Stimulated activated CD8-positive, alpha-beta memory T cell treated with anti-CD3 and anti-CD28 coated beads, Interleukin-4, amount 100 ng/mL, for 24 hours (primary cell): Measurements from ENCODE around the gene TTC38.

Experiments
- DNase-seq: peaks from one replicate; pipeline ENCODE4 v3.0.0-alpha.2; 2020; ENCODE audit warnings: low read depth

The TTC38 gene

DNA sequence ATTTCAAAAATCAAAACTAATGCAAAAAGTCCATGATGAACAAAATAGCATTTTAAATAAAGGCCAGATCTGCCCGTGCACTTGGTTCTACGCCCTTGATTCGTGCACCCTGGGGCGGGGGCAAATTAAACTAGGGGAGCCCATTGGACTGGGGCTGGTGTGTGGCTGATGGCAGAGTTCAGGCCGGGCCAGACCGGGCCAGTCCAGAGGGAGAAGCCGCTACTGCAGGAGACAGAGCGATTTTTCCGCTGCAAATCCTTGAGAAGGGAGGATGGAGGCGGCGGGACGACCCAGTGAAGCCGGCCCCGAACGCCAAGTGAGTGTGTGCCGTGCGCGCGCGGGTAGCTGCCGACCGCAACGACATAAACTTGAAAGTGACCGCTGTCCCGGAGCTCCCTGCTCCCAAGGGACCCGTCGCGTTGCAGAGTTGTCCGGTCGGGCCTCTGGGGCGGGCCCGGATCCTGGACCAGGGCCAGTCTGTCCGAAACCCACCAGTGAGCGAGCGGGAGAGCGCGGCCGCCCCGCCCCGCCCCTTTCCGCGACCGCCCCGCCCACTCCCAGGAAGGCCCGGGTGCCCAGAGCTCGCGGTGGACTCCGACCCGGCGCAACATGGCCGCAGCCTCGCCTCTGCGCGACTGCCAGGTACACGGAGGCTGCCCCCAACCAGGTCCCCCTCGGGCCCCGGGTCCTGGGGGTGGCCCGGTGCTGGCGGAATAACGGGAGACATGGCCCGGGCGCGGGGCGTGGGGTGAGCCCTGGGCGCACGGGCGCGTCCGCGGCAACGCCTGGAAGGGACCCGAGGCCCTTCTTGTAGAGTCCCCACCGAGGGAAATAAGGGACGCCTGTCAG is at the start of gene TTC38:
TTC38 (plus strand) TSS at position 578 of the 849 bp plus-strand sequence; CDS start at position 610, 32 bp downstream.
- peak; percentile 38 for DNase-seq

- DNase-seq = no peak
Observed at GRCh38 chr22:46219636-46220035, 48.2 kb upstream of the TTC38 start.

GRCh38 chr22:46220921-46221320 is 46.9 kb upstream of the TTC38 start:
- DNase-seq = no peak

DNA sequence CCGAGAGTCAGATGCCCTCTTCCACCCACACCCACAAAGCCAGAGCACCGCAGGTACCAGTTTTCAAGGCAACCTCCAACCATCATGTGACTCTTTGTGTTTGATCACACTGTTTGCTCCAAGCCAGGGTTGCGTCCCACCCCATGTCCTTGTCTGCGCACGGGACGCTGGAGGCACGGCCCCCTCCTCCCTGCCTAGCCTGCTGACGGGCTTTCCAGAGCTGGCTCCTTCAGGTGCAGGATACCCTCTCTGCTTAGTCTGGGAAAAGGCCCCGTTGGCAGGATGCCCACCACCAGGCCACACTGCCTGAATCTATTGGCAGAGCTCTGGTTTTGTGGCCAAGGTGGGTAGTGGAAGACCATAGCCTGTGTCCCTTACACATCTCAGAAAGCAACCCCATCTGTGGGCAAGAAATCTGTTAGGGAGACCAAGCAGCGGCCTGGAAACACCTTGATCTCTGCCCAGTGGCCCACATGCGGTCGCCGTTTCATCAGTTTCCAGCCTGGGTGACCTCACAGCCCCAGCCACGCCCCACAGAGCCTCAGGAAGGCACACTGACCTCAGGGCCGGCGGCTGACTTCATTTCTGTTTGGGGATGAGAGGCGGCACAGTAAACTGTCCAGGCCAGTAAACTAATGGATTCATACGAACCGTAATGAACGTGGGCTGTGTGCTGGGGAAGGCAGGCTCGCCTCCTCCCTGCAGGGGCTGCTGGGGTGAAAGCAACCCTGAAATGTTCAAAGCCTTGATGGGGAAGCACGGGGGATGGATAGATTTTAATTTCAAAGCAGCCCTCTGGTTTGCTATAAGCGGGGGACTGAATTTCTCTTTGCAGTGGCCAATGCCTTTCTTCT is 43.5 kb upstream of the TTC38 start:
- DNase-seq = no peak

DNA sequence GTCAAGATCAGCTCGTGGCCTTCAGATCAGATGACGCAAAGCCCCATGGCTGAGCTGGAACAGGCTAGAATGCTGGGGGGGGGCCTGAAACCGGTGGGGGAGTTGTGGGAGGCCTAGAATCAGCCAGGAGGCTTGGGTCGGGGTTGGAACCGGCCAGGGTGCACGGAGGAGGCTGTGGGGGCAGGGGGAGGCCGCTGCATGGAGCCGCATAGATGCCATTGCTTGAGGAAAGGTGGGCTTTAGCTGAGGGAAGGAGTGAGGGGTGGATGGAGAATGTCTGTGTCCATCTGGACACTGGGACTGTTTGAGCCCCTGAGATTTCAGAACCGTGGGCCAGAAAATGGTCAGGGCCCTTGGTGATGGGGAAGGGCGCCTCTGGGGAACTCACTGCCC is 42.9 kb upstream of the TTC38 start:
- no peak for DNase-seq

GRCh38 chr22:46225631-46226030 is 42.2 kb upstream of the TTC38 start:
- no peak for DNase-seq

DNA sequence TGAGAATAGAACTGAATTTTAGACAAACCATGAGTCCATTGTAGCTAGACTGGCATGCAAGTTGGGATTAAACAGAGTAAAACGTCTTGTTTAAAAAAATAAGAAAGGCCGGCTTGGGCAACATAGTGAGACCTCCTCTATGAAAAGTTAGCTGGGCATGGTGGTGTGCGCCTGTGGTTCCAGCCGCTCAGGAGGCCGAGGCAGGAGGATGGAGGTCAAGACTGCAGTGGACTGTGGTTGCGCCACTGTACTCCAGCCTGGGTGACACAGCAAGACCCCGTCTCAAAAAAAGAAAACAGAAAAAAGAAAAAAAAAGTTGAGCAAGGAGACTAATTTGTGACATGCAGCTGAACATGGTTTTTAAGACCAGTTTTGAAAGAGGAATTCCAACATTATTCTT is 41.2 kb upstream of the TTC38 start:
- DNase-seq = no peak

DNA sequence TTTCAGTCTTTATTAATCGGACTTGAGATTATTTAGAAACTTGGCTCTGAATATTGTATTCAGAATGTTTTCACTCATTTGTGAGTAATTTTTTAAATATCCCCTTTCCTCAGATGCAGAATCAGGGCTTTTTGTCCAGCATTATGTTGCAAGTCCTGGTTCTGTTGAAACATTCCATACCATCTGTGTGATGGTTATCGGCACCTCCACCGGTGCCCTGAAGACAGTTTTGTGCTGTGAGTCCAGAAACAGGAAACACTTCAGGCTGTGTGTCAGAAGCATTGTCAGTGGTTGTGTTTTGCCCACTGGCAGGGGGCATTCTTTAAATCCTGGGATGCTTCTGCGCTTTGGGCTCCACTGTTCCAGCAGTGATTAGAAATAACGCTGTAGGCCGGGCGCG is 38.1 kb upstream of the TTC38 start:
- DNase-seq = no peak

DNA sequence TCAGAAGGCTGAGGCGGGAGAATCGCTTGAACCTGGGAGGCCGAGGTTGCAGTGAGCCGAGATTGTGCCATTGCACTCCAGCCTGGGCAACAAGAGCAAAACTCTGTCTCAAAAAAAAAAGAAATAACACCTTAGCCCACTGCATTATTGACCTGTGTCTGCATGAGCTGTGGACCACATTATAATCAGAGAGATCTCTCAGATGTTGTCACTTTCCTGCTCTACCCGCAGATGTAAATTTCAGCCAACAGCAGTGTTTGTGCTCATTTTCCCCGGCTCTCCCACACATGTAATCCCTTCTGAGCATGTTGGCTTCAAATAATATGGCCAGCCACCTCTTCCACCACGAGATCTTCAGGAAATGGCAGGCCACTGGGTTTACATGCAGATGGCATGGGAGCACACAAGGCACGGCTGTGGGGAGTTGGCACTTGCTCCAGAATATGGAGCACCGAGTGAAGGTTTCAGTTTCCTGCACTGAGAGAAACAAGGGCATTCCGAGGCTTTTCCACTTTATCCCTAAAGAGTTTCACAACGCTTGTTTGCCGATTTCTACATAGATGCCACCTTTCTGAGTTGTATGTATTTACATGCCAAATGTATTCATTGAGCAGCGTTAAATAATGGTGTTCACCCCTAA is 37.4 kb upstream of the TTC38 start:
- DNase-seq = no peak

GRCh38 chr22:46233231-46233630 is 34.6 kb upstream of the TTC38 start:
- DNase-seq = no peak

- no peak for DNase-seq
Observed at GRCh38 chr22:46234969-46235368, 32.8 kb upstream of the TTC38 start.

DNA sequence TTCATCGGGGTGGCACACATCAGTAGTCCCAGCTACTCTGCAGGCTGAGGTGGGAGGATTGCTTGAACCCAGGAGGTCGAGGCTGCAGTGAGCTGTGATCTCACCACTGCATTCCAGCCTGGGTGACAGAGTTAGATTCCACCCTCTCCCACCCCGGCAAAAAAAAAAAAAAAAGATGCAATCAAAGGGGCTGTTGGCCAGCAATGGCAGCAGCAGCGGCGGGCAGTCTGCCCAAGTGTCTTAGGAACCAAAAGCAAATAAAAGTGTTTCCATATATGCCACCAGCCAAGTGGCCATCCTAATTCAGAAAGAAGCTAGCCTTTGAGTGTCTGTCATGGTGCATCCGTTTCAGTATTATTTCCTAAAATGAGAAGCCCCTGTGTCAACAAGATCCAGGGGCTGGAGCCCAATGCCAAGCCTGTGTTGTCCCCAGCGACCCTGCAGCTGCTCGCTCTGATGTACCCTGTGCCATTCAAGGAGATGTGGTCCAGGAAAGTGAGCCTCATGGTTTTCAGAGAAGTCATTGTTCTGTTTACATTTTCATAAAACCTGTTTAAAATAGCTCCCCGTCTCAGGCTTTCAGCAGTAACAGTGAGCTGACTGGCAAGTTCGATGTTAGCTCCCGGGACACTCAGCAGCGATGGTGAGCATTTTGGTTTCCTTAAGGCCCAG is 30.2 kb upstream of the TTC38 start:
- no peak for DNase-seq

DNA sequence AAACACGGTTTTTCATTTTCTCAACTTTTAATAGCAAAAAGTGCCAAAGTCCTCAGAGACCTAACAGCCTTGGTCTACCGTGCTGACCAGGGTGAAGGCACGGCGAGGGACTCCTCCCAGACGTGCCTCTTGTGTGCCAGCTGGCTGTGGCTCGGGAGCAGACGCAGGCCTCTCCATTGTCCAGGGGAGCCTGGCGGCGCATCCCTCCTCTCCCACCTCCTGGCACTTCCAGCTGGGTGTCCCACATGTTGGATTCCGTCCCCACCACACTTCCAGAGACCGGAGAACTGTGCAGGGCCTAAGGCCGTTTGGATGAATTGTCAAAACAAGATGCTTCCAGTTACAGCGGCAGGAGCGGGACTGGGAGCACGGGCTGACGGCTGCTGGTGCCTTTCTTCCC is 29.3 kb upstream of the TTC38 start:
- DNase-seq = no peak

- DNase-seq = no peak
Observed at GRCh38 chr22:46239261-46240048, 28.4 kb upstream of the TTC38 start.

- DNase-seq = no peak
Observed at GRCh38 chr22:46240073-46240472, 27.7 kb upstream of the TTC38 start.

GRCh38 chr22:46240506-46240905 is 27.3 kb upstream of the TTC38 start:
- no peak for DNase-seq

DNA sequence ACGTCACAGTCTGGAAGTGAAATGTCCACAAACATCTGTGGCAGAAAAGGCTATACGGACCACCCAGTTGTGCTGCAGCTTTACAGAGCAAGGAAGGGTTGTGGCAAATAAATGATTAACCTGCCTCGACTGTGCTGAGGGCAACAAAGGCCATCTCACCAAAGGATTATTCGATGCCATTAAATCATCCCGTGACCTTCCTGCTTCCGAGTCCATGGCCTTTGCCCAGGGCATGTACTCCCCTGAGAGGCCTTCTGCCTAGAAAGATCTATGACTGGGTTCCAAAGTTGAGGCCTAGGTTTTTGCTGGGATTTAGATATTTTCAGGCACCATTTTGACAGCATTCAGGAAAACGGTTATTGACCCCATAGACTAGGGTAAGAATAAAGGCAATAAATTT is 26.9 kb upstream of the TTC38 start:
- DNase-seq = no peak

DNA sequence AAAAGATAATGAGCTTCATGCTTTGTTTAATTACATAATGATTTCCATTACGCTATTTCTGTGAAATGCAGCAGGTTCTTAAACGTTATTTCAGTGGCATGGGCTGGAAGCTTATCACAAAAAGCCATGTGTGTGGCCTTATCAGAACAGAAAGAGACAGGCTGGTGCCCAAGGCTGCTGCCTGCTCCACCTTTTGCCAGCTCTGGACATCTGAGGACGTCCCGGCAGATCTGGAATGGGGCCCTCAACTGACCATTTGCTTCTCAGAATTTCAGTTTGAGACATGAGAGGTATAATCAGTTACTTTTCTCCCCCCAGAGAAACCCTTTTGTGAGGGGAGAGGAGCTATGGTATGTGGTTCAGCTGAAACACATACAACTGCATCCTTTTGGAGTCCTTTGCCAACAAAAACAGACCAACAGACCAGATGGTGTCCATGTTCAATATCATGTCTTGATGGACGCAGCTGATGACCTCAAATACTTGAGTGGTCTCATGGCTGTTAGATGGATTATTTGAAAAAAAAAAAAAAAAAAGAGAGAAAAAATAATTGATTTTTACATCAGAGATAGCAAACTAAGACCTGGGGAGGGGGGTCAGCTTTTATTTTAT is 26.3 kb upstream of the TTC38 start:
- DNase-seq = no peak

GRCh38 chr22:46242076-46242475 is 25.7 kb upstream of the TTC38 start:
- DNase-seq = no peak

DNA sequence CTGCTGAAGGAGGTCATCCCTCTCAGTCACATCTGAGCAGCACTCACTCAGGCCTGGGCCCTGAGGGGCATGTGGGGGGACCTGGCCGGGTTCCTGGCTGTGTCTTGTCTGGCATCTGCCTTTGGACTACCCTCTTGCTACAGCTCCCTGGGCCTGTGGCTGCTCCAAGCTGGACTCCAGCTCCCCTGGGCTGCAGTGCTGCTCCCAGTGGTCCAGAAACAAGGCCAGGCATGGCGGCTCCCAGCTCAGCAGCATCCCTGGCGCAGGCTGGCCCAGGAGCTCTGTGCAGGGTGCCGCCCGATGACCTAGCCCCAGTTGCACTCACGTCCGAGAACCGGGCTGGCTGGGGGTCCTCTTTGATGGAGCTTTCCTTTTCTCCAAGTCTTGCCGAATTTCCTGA is 23.0 kb upstream of the TTC38 start:
- DNase-seq = no peak

DNA sequence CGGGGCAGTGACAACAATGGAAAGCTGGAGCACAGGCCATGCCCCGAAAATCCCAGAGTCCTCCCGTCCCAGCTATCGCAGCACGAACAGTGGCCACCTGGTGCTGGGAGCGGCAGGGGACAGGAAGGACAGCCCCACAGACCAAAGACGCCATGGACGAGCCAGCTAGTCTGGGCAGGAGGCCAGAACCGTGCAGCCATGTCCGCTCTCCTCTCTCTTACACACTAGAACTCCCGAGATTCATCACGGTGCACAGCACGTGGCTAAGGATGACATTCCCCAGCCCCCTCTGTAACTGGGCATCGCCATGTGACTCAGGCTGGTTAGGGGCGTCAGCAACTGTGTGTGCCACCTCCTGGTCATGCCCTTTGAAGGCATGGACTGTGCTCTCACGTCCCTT is 22.3 kb upstream of the TTC38 start:
- DNase-seq = no peak
